Measurements from ENCODE around the gene EID2B. TPM values are rescaled to one million over a fixed set of nuclear protein-coding genes. Genes with fewer than 3 reads are reported as not detected.

EID2B gene
- total and polyA plus RNA-seq, 10 of the 15 experiments (the other 5 are each of a cell fraction or from before 2014, with no cell fraction given): 2.9 to 10.1 (median 5.0) TPM

DNA sequence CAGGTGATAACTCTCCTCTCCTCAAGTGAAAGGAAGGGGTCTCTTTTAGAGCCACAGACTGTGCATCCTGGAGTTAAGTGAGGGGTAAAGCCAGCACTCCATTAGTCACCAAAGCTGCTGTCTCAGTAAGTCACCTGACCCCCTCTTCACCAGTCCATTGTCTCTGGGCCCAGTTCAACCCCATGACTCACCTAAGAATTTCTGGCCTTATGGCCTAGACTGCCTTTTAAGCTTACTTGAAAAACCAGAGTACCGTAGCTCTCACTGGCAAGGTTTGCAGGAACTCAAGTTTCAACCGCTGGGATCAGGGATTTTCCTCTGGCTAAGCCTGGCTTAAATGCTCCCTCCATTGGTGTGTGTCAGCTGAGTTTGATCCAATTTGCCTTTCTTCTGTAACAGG is 30.8 kb upstream of the EID2B start:
- Histone ChIP-seq H3K36me3 (ENCODE audit: control insufficient read depth in 2 of 2, insufficient read depth in 2 of 2, low read length in 1 of 2) (no peaks in the 10 kb centered on the region), H3K27ac (ENCODE audit: control insufficient read depth, insufficient read depth) (no peak overlapping the region), H3K9me3 (replicated peaks; ENCODE audit: control insufficient read depth, insufficient read depth, low read length) (no peaks in the 10 kb centered on the region), H3K9ac (ENCODE audit: control insufficient read depth, insufficient read depth, low read length) (no peak overlapping the region), H3K4me3 (no peak overlapping the region), H3K4me1 (ENCODE audit: control insufficient read depth, insufficient read depth, low read length) (peaks cover 11% of the 10 kb centered on the region), H3K79me2 (ENCODE audit: control insufficient read depth, insufficient read depth, low read length) (no peaks in the 10 kb centered on the region), H3K4me2 (ENCODE audit: control insufficient read depth, insufficient read depth) (no peak overlapping the region), H4K20me1 (ENCODE audit: control insufficient read depth, insufficient read depth) (no peaks in the 10 kb centered on the region), H3K27me3 (replicated peaks in 1 of 2; ENCODE audit: control insufficient read depth in 2 of 2, insufficient read depth in 2 of 2, low read length in 1 of 2) (no peaks in the 10 kb centered on the region), H2AFZ (ENCODE audit: control insufficient read depth, low read depth, low read length) (no peak overlapping the region)
- DNase-seq (ENCODE audit: low read depth, low spot score) (no peak), FAIRE-seq (no peak), ATAC-seq (no peak)
- in situ Hi-C loops (cut with MboI): no loop called here
- CTCF ChIA-PET: interaction anchor here (1.1 to 4.0 kb wide), 2 partner anchors 12 to 109 kb away, joined by 4 to 26 read pairs; no protein-coding TSS in a partner anchor
- RAD21 ChIA-PET (ENCODE audit: unreplicated experiment): no interaction called here
- SMC1A ChIA-PET (ENCODE audit: uncharacterized antibody, unreplicated experiment): no interaction called here
- POLR2A ChIA-PET: no interaction called here
- no peak for TF ChIP-seq POLR2AphosphoS2 (IDR thresholded peaks at IDR 0.05; ENCODE audit: low read depth, low read length)
- TF ChIP-seq, protein P1, sequence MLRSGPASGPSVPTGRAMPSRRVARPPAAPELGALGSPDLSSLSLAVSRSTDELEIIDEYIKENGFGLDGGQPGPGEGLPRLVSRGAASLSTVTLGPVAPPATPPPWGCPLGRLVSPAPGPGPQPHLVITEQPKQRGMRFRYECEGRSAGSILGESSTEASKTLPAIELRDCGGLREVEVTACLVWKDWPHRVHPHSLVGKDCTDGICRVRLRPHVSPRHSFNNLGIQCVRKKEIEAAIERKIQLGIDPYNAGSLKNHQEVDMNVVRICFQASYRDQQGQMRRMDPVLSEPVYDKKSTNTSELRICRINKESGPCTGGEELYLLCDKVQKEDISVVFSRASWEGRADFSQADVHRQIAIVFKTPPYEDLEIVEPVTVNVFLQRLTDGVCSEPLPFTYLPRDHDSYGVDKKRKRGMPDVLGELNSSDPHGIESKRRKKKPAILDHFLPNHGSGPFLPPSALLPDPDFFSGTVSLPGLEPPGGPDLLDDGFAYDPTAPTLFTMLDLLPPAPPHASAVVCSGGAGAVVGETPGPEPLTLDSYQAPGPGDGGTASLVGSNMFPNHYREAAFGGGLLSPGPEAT (IDR thresholded peaks at IDR 0.05; ENCODE audit: low read depth): no peak
- TF ChIP-seq RCOR1 (conservative IDR thresholded peaks at IDR 0.05; ENCODE audit: low read depth, low read length): no peak
- no peak for TF ChIP-seq GABPA (IDR thresholded peaks at IDR 0.05; ENCODE audit: low read depth)
- TF ChIP-seq TCF3 (IDR thresholded peaks at IDR 0.05; ENCODE audit: borderline replicate concordance, insufficient read depth, low read depth, low read length): no peak
- TF ChIP-seq IKZF2 (IDR thresholded peaks at IDR 0.05): no peak
- 55% methylated on average over 2 of the region's 2 CpGs for WGBS (ENCODE audit: insufficient coverage, insufficient replicate concordance, low lambda C conversion rate, missing lambda C conversion rate)
- intact Hi-C loops (cut with micrococcal nuclease; ENCODE audit: unreplicated experiment): no loop called here
- BruUV-seq (replicated peaks): no TSS peak
